Osteoblast (primary cell): ENCODE results near the gene GLYATL1. TPM values are rescaled to one million over a fixed set of nuclear protein-coding genes. Genes with fewer than 3 reads are reported as not detected.

Source experiments
- DNase-seq: peaks from one replicate; pipeline ENCODE4 v3.0.0; 2011; ENCODE audit warnings: low spot score, mixed read lengths; ENCODE audit not compliant: insufficient read length; ENCODE audit errors: missing footprints
- H2AFZ ChIP-seq: 2 replicates; pipeline ENCODE4 v1.6.0; 2011; ENCODE audit warnings: mild to moderate bottlenecking, low read length
- H3K27ac ChIP-seq: 2 replicates; pipeline ENCODE4 v1.5.1; 2011; ENCODE audit warnings: mild to moderate bottlenecking, low read depth, low read length, moderate library complexity
- H3K27me3 ChIP-seq: 2 replicates; pipeline ENCODE4 v1.6.0; 2012; ENCODE audit warnings: mild to moderate bottlenecking, control low read depth, inconsistent platforms, low read length, moderate library complexity; ENCODE audit not compliant: insufficient read depth
- H3K36me3 ChIP-seq: 2 replicates; pipeline ENCODE4 v1.5.1; 2011; ENCODE audit warnings: mild to moderate bottlenecking, low read length, control low read depth, moderate library complexity; ENCODE audit not compliant: insufficient read depth
- H3K4me1 ChIP-seq: 2 replicates; pipeline ENCODE4 v1.5.1; 2011; ENCODE audit warnings: mild to moderate bottlenecking, low read length, control low read depth, moderate library complexity; ENCODE audit not compliant: insufficient read depth
- H3K4me2 ChIP-seq: 2 replicates; pipeline ENCODE4 v1.6.0; 2011; ENCODE audit warnings: mild to moderate bottlenecking, low read length; ENCODE audit not compliant: insufficient read depth
- H3K4me3 ChIP-seq: fragments of 200-600 bp; sonication (generic); 3 replicates; pipeline ENCODE4 v1.5.1; 2012; ENCODE audit warnings: mild to moderate bottlenecking, low read length, inconsistent platforms; ENCODE audit not compliant: insufficient read depth
- H3K79me2 ChIP-seq: 2 replicates; pipeline ENCODE4 v1.6.0; 2012; ENCODE audit warnings: mild to moderate bottlenecking, low read length, control low read depth, inconsistent platforms; ENCODE audit not compliant: insufficient read depth
- H3K9me3 ChIP-seq: 2 replicates; pipeline ENCODE4 v1.5.1; 2011; ENCODE audit warnings: low read depth, low read length, control low read depth
- H4K20me1 ChIP-seq: 2 replicates; pipeline ENCODE4 v1.6.0; 2012; ENCODE audit warnings: mild to moderate bottlenecking, low read length, control low read depth; ENCODE audit not compliant: insufficient read depth
- CTCF ChIP-seq: IDR thresholded peaks from 2 replicates; pipeline ENCODE4 v1.5.1; 2011; ENCODE audit warnings: mild to moderate bottlenecking, low read depth, low read length, moderate library complexity; ENCODE audit errors: extremely low read depth
- total RNA-seq: library from RNA; depleted of rRNA; stranded (reverse); fragments of >200 nt; gene quantifications from 2 replicates; pipeline ENCODE4 v1.2.3, GENCODE V29; 2012

Gene GLYATL1
- total RNA-seq, result 0.29 TPM in 1 of 2 replicates, not detected in the other

DNA sequence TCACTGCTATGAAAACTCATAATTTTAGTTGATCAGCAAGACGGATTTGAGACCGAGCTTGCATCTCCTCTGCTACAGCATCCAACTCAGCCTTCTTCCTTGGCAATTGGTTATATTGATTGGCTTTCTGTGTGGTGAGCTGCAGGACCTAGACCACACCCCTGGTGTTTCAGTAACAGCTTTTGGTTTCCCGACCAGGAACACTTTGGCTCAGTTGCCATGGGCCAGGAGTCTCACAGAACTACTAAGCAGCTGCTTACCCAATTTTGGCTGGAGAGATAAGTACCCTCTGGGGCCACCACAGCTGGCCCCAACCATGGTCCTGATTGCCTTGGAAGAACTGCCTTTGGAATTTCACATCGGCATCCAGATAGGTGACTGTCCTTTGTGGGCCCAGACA, at the start of gene GLYATL1:
TSS of gene GLYATL1 (plus strand) at position 212 of the 400 bp plus-strand sequence. CDS start 7,600 bp downstream, outside the sequence.
- no peaks in the 10 kb centered on the region for H3K79me2 ChIP-seq
- no peak for DNase-seq
- H3K4me1 ChIP-seq, result no peaks in the 10 kb centered on the region
- no peaks in the 10 kb centered on the region for H4K20me1 ChIP-seq
- H2AFZ ChIP-seq, result no peak within 1 kb of the TSS
- no peaks in the 10 kb centered on the region for H3K27me3 ChIP-seq
- no peak for TF ChIP-seq CTCF
- H3K4me2 ChIP-seq, result no peak within 1 kb of the TSS
- H3K9me3 ChIP-seq, result no peaks in the 10 kb centered on the region
- no peaks in the 10 kb centered on the region for H3K36me3 ChIP-seq
- H3K4me3 ChIP-seq, result no peak within 1 kb of the TSS
- H3K27ac ChIP-seq, result no peak within 1 kb of the TSS

GRCh38 chr11:58893899-58894298, 45.4 kb upstream of the GLYATL1 start:
- DNase-seq, result no peak
- H4K20me1 ChIP-seq, result no peaks in the 10 kb centered on the region
- no peak overlapping the region for H3K27ac ChIP-seq
- H2AFZ ChIP-seq, result no peak overlapping the region
- H3K4me3 ChIP-seq, result no peak overlapping the region
- no peak overlapping the region for H3K4me2 ChIP-seq
- no peaks in the 10 kb centered on the region for H3K27me3 ChIP-seq
- H3K4me1 ChIP-seq, result no peaks in the 10 kb centered on the region
- no peaks in the 10 kb centered on the region for H3K79me2 ChIP-seq
- H3K36me3 ChIP-seq, result no peaks in the 10 kb centered on the region
- no peak for TF ChIP-seq CTCF
- no peaks in the 10 kb centered on the region for H3K9me3 ChIP-seq

- DNase-seq, result no peak
Measured at GRCh38 chr11:58898106-58898505, 41.2 kb upstream of the GLYATL1 start.

More at GRCh38 chr11:58898106-58898505, 41.2 kb upstream of the GLYATL1 start:
- H2AFZ ChIP-seq, result no peak overlapping the region
- H4K20me1 ChIP-seq, result no peaks in the 10 kb centered on the region
- H3K4me2 ChIP-seq, result no peak overlapping the region
- no peaks in the 10 kb centered on the region for H3K79me2 ChIP-seq
- no peak overlapping the region for H3K4me3 ChIP-seq
- no peaks in the 10 kb centered on the region for H3K27me3 ChIP-seq
- no peaks in the 10 kb centered on the region for H3K36me3 ChIP-seq
- H3K9me3 ChIP-seq, result no peaks in the 10 kb centered on the region
- TF ChIP-seq CTCF, result no peak
- no peak overlapping the region for H3K27ac ChIP-seq
- H3K4me1 ChIP-seq, result peaks cover 5% of the 10 kb centered on the region
